AG04450 (cell line): ENCODE results near the gene MACROD2. TPM values are rescaled to one million over a fixed set of nuclear protein-coding genes. Genes with fewer than 3 reads are reported as not detected.

Source experiments
- CTCF ChIA-PET: fragments of 300-600, 350-600 bp; formaldehyde crosslinking; extraction: SDS; loops from one replicate; lab custom pipeline; 2022; ENCODE audit warnings: antibody characterized with exemption, inconsistent platforms; lab: Charles Lee
- POLR2A ChIA-PET: fragments of 350-600 bp; formaldehyde crosslinking; extraction: SDS; loops from one replicate; lab custom pipeline; 2021; ENCODE audit warnings: antibody characterized with exemption, inconsistent platforms; lab: Yijun Ruan, JAX
- DNase-seq: peaks from one replicate; pipeline ENCODE4 v3.0.0-alpha.2; 2011; ENCODE audit warnings: low read depth, low spot score
- H3K27ac ChIP-seq: one replicate; pipeline ENCODE4 v1.5.1; 2012; ENCODE audit warnings: low read depth, low read length, control low read depth
- H3K27me3 ChIP-seq: one replicate; pipeline ENCODE4 v1.6.0; 2012; ENCODE audit warnings: low read length; ENCODE audit not compliant: control insufficient read depth, insufficient read depth
- H3K4me3 ChIP-seq: 2 replicates; pipeline ENCODE4 v1.5.1; 2011; ENCODE audit warnings: mild to moderate bottlenecking, low read depth, low read length, control low read depth
- H3K9me3 ChIP-seq: 2 replicates; pipeline ENCODE4 v1.5.1; 2012; ENCODE audit warnings: low read length; ENCODE audit not compliant: control insufficient read depth, insufficient read depth
- polyA plus RNA-seq: library from polyadenylated mRNA; depleted of rRNA; stranded (reverse); fragments of >200 nt; gene quantifications from 2 replicates; pipeline ENCODE4 v1.2.3, GENCODE V29; 2011
- TF ChIP-seq, protein P1 (sequence below): IDR thresholded peaks from 2 replicates; pipeline ENCODE4 v1.5.1; 2011; ENCODE audit warnings: low read depth, low read length, control low read depth, inconsistent platforms

The MACROD2 gene
- polyA plus RNA-seq, 1 experiment = 0.02 TPM

DNA sequence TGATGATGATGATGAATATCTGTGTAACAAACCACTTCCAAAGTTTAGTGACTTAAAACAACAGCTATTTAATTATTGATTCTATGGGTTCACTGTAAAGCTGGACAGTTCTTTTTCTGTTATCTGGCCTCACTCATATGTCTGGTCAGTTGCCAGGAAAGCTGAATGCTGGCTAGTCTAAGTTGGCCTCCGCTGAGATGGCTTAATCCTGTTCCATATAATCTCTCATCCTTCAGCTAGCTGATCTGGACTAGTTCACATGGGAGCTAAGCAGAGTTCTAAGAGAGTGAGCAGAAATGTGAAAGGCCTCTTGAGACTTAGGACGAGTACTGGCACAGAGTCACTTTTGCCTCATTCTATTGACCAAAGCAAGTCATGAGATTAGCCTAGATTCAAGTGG is 676.8 kb downstream of the MACROD2 start:
- Histone ChIP-seq H3K27me3 (no peaks in the 10 kb centered on the region), H3K9me3 (no peaks in the 10 kb centered on the region), H3K4me3 (no peak overlapping the region), H3K27ac (no peak overlapping the region)
- TF ChIP-seq, protein P1, sequence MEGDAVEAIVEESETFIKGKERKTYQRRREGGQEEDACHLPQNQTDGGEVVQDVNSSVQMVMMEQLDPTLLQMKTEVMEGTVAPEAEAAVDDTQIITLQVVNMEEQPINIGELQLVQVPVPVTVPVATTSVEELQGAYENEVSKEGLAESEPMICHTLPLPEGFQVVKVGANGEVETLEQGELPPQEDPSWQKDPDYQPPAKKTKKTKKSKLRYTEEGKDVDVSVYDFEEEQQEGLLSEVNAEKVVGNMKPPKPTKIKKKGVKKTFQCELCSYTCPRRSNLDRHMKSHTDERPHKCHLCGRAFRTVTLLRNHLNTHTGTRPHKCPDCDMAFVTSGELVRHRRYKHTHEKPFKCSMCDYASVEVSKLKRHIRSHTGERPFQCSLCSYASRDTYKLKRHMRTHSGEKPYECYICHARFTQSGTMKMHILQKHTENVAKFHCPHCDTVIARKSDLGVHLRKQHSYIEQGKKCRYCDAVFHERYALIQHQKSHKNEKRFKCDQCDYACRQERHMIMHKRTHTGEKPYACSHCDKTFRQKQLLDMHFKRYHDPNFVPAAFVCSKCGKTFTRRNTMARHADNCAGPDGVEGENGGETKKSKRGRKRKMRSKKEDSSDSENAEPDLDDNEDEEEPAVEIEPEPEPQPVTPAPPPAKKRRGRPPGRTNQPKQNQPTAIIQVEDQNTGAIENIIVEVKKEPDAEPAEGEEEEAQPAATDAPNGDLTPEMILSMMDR = no peak
- CTCF ChIA-PET = no interaction called here
- POLR2A ChIA-PET = no interaction called here
- no peak for DNase-seq

DNA sequence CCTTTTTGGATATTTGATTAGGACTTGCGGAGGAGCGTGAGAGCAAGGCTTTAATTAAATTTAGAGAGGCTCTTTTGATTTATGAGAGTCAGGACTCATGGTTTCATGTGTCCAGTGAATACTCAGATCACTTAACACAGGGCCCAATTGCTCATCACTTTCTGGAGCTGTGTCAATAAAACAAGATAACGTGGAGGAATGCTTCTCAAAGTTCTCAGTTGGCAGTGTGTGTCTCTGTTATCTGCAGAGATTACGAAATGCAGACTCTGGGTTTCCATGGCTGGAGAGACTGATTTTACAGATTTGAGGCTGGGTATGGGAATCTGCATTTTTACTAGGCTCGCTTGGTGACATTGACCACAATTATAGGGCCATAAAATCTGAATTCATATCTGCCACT is 677.8 kb downstream of the MACROD2 start:
- ChIA-PET CTCF (no interaction called here), POLR2A (no interaction called here)
- H3K27ac ChIP-seq = no peak overlapping the region
- H3K27me3 ChIP-seq = no peaks in the 10 kb centered on the region
- no peaks in the 10 kb centered on the region for H3K9me3 ChIP-seq
- DNase-seq = no peak
- TF ChIP-seq, protein P1 = no peak
- H3K4me3 ChIP-seq = no peak overlapping the region

DNA sequence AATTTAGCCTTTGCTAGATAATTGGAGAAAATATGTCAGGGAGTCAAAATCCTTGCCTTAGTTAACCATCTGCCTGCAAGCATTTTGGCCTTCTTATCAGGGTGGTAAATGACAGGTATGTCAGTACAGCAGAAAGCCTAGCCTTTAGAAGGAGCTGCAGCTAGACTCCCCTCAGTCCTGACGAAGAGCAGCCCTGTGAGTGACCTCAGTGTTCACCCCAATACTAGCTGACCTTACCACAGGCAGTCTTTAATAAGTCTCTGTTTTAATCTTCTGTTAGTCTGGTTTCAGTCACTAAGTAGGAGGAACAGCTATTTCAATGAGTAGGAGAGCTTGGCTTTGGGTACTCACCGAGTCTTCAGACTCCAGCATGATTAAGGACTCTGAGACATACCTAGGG is 682.1 kb downstream of the MACROD2 start:
- ChIA-PET CTCF (interaction anchor here (0.6 to 1.0 kb wide), 2 partner anchors 340 to 466 kb away, joined by 3 read pairs; partner anchors contain the start of gene FLRT3), POLR2A (no interaction called here)
- TF ChIP-seq, protein P1 = no peak
- no peak overlapping the region for H3K4me3 ChIP-seq
- H3K27me3 ChIP-seq = no peaks in the 10 kb centered on the region
- DNase-seq = no peak
- no peak overlapping the region for H3K27ac ChIP-seq
- H3K9me3 ChIP-seq = no peaks in the 10 kb centered on the region

DNA sequence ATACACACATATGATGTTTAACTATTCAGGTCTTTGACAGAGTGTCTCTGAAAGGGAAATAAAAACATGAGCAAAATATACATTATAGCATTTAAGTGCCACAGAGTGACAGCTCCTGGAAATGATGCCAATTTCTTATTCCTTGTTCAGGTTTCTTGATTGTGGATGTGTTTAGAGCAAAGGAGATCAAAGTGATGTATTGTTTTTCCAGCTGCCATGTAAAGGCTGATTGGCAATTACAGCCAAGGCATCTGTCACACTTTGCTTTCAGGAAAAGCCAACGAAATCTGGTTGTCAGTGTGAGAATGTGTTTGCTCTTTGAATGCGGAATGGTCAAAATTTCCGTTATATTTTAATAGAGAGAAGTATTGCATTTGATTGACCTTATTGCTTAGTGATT is 689.9 kb downstream of the MACROD2 start:
- POLR2A ChIA-PET = no interaction called here
- Histone ChIP-seq H3K4me3 (no peak overlapping the region), H3K27ac (no peak overlapping the region), H3K9me3 (no peaks in the 10 kb centered on the region), H3K27me3 (no peaks in the 10 kb centered on the region)
- CTCF ChIA-PET = interaction anchor here (0.8 kb wide), 1 partner anchor 30 kb away, joined by 4 read pairs; no protein-coding TSS in a partner anchor
- no peak for DNase-seq
- TF ChIP-seq, protein P1 = no peak

DNA sequence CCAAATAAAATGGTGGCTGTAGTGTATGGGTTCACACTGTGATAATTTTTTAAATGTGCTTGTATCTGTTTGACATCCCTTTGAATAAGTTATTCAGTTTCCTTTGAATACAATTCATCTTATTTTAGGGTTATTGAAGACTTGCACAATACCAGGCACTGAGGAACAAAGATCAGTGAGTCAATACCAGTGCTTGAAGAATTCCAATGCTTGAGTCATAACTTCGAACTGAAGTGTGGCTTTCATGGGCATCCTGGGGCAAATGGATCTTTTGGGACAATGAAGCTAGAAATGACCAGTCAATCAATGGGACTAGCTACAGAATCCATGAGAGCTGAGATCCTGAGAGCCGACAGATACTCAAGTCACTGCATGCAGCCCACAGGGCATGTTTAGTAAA is 692.0 kb downstream of the MACROD2 start:
- POLR2A ChIA-PET = no interaction called here
- H3K9me3 ChIP-seq = no peaks in the 10 kb centered on the region
- no peak overlapping the region for H3K4me3 ChIP-seq
- no peak for DNase-seq
- no peak overlapping the region for H3K27ac ChIP-seq
- TF ChIP-seq, protein P1 = no peak
- CTCF ChIA-PET = no interaction called here
- no peaks in the 10 kb centered on the region for H3K27me3 ChIP-seq
